GM08714 (cell line): Measurements from ENCODE around the gene MKNK2.
A peak's percentile ranks its signal among the peaks of the same experiment; 100 is the strongest.

Source experiments
- H3K4me3 ChIP-seq: fragments of 200-500 bp; sonication (Bioruptor generic); 2 replicates; pipeline ENCODE4 v1.5.1; 2014; ENCODE audit warnings: mild to moderate bottlenecking, low read length, inconsistent platforms
- ZNF274 ChIP-seq: IDR thresholded peaks from 2 replicates; pipeline ENCODE4 v1.6.1; 2012; ENCODE audit warnings: mild to moderate bottlenecking, low read depth, low read length

MKNK2 gene

DNA sequence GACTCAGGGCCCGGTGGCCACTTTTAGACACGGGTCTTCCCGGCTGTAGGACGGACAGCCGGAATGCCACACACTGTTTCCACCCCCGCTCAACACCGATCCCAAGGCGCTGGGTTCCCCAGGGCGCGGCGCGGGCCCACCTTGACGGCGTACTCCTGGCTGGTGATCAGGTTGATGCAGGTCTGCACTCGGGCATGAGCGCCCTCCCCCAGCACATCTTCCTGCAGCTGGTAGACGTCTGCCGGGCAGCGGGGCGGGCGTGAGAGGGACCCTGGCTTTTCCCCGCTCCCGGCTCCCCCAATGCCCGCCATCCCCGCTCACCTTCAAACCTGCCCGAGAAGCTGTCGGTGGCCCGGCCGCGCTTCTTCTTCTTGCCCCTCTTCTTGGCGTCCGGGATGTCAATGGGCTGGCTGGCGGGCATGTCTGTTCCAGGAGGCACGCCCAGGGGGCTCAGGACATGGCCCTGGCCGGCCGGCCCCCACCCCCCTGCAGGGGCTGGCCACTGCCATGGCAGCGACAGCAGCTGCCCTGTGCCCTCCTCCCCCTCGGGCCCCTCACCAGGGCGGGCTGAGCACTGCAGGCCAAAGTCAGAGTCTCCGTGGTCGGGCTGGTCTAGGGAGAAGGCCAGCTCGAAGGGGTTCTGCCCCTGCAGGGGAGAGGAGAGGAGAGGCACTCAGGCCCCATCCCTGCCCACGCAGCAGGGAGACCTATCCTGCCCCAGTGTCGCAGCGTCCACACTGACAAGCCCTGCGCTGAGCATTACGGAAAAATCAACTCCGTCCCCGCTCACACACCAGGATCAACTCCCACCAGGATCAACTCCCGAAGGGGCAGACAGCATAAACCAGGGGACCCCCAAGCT is 4.8 kb downstream of the MKNK2 start:
- TF ChIP-seq ZNF274: no peak
- no peak overlapping the region for H3K4me3 ChIP-seq

DNA sequence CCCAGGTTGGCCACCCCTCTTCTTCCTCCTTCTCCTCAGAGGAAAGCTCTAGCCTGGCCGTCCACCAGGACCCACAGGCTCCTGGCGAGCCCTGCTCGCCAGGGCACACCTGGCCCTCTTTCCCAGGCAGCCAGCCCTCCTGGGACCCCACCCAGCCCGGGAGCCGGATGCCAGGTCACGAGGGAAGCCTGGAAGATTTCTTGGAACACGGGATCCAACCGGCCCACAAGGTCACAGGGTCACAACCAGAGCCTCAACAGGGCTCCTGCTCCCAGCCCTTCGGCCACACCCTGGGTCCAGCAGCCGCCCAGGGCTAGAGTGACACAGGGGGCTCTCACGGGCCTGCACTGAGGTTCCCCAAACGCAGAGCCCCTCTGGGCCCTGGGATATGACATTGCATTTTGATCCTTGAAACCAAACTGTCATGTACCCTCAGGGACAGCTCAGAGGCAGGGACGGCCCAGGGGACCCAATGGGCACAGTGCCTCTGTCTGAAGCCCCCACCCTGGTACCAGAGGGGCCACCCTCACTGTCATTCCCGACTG is 5.5 kb downstream of the MKNK2 start:
- no peak overlapping the region for H3K4me3 ChIP-seq
- no peak for TF ChIP-seq ZNF274

DNA sequence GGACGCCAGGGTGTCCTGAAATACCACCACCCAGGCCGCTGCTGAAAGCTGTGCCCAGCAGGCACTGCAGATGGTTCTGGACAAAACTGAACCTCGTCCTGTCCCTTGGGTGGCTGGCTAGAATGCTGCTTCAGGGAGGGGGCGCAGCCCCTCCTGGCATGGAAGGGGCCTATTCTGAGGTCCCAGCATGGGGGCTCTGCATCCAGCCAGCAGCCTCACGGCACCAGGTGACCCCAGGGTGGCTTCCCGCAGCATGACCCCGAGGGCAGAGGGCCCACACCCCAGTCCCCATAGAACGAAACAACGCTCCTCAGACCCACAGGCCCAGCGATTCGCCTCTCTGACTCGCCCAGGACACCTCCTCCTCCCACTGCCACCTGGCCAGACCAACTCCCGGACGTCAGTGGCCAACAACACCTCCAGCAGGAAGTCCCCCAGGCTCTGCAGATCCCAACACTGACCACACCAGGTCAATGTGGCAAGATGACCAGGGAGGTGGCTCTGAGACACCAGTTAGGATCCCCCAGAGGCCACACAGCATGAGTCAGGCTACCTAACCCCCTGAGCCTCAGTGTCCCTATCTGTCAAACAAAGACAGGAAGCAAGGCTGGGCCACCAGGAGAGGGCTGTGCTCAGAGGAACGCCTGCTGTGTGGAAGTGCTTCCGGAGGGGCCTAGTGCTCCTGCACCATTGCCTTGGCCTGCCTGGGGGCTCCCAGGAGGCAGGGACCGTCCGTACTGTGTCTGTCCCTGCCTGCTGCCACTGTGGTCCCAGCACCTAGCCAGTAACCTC is 6.1 kb downstream of the MKNK2 start:
- no peak overlapping the region for H3K4me3 ChIP-seq

DNA sequence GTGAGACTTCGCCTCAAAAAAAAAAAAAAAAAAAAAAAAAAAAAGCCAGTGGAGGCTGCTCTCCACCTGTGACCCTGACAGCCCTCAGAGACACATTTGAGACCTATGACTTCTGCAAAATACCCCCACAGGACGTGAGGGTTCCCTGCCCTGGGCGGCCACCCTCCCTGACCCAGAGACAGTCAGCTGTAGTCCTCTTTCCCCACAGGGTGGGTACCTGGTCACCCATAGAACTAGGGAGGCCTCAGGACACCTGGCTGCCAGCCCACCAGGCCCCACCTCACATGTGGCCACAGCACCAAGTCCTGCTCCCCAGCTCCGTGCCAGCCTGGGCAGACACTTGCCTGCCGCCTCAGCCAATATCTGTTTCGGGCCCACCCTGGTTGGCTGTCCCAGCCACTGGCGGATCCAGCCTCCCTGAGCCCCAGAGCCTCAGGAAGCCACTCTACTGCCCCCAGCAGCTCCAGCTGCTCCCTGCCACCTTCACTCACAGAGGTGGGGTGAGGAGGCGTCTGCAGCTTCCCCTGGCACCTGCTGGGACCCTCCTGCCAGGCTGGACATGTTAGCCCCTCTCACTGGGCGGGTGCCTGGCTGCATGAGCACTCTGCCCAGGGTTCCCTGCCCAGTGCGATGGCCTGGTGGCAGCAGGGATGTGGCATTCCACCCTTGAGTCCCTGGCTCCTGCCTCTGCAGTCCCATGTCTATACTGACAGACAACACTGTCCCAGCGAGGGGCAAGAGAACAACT is 6.9 kb downstream of the MKNK2 start:
- H3K4me3 ChIP-seq: no peak overlapping the region

More for the DNA sequence above, 6.1 kb downstream of the MKNK2 start:
- TF ChIP-seq ZNF274: no peak

DNA sequence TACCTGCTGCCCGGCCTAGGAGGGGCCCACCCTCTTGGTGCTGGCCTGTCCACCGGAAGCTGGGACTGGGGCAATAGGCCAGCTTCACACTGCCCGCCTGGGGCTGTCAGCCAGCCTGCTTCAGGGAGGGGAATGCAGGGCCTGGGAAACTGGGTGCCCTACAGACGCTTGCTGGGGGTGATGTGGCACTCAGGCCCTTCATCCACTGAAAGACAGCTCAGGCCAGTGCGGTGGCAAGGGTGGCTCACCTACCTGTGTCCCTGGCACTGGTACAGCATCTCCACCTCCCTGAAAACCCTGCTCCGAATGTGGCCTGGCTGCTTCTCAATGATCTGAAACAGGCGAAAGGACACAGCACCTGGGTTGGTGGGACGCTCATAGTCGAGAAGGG is 7.8 kb downstream of the MKNK2 start:
- TF ChIP-seq ZNF274: no peak
- H3K4me3 ChIP-seq: no peak overlapping the region; the same call in 1 of the 2 replicates

More for the DNA sequence above, 6.9 kb downstream of the MKNK2 start:
- TF ChIP-seq ZNF274: no peak

DNA sequence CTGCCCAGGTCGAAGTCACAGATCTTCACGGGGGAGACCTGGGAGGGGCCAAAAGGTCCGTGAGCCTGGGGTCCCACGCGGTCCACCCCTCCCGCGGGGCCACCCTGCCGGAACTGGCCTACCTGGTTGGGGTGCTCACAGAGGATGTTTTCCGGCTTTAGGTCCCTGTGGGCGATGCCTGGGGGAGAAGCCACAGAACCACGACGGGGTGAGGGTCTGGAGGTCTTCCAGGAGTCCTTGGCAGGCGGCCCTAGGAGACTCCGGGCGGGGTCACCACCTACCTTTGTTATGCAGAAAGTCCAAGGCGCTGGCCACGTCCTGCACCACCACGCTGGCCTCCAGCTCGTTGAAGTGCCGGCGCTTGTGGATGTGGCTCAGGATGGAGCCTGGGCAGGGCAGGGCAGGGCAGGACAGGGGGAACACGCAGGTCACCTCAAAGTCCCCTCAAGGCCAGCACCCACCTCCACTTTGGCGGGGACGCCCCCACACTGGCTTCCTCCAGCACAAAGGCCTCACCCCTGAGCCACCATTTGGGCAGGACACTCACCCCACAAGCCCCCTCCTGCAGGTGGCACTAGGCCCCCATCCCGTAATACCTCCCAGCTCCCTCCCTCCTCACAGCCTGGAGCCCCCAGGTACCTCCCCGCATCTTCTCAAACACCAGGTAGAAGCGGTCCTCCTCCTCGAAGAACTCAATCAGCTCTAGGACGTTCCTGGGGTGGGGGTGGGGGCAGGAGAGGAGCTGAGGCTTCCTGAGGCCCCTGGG is 8.4 kb downstream of the MKNK2 start:
- TF ChIP-seq ZNF274: no peak
- peak overlapping the region; percentile 22; the same call in 1 of the 2 replicates for H3K4me3 ChIP-seq

DNA sequence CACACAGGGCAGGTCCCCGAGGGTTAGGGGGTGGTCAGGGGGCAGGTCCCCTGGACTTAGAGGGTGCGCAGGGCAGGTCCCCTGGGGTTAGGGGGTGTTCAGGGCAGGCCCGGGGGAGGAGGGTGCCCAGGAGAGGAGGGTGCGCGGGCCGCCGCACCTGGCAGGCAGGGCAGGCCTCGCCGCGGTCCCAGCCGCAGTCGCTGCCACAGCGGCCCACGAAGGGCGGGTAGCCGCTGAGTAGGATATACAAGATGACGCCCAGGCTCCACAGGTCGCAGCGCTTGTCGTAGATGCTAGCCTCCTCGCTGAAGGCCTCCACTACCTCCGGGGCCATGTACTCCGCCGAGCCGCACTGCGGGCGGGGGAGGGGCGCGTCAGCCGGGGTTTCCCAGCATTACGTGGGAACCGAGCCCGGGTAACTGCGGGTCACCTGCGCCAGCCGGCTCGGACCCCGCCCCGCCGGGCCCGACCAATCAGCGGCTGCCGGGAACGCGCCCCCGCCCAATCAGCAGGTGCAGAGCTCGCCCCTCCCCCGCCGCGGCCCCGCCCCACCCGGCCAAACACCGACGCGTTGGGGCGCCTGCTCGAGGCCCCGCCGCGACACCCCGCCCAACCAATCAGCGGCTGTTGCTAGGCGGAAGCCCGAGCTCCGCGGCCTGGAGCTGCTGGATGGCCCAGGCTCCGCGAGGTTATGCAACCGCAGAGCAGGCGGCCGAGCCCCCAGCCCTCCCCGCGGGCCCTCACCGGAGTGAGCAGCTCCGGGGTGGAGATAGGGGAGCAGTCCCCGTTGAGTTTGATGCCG is 9.2 kb downstream of the MKNK2 start:
- H3K4me3 ChIP-seq: peak overlapping the region; percentile 36; the same call in 1 of the 2 replicates
- no peak for TF ChIP-seq ZNF274

DNA sequence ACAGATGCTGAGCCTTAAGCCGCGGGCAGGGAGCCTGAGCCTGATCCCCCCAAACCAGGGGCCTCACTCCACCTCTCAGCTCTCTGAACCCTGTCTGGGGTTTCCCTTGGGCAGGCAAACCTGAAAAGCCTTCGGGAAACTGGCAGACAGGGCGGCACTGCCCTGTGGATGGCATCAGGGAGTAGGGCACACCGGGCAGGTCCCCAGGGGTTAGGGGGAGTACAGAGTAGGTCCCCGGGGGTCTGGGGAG is 9.7 kb downstream of the MKNK2 start:
- TF ChIP-seq ZNF274: no peak
- H3K4me3 ChIP-seq: peak overlapping the region; percentile 36; the same call in 1 of the 2 replicates

DNA sequence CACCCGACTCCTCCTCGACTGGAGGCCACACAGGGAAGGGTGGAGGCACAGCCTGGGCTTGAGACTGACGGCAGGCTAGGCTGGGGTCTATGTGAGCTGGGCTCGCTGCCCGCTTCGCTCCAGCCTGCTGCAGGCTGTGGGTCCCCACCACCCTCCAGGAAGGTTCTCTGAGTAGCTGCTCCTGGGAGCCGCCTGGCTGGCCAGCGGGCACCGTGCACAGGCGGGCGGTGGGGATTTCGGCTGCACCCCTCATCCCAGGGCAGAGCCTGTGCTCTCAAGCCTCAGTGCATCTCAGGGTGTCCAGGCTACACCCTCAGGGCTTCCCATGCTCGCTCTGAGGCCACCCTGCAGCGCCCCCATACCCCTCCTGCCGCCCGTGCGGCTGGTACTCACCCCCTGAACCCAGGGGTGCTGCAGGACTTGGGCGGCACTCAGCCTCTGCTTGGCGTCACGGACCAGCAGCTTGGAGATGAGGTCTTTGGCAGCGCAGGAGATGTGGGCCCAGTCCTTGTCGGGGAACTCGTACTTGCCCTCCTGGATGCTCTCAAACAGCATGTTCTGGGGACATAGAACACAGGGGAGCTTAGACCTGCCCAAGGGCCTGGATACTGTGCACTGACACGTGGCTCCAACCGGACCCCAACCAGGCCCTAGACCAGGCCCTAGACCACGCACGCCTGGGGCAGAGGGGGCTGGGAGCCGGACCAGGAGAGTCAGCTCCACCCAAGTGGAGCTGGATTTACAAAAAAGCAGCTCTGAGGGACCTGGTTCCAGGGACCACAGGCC is 10.2 kb downstream of the MKNK2 start:
- H3K4me3 ChIP-seq: no peak overlapping the region; the same call in 1 of the 2 replicates
- TF ChIP-seq ZNF274: no peak

DNA sequence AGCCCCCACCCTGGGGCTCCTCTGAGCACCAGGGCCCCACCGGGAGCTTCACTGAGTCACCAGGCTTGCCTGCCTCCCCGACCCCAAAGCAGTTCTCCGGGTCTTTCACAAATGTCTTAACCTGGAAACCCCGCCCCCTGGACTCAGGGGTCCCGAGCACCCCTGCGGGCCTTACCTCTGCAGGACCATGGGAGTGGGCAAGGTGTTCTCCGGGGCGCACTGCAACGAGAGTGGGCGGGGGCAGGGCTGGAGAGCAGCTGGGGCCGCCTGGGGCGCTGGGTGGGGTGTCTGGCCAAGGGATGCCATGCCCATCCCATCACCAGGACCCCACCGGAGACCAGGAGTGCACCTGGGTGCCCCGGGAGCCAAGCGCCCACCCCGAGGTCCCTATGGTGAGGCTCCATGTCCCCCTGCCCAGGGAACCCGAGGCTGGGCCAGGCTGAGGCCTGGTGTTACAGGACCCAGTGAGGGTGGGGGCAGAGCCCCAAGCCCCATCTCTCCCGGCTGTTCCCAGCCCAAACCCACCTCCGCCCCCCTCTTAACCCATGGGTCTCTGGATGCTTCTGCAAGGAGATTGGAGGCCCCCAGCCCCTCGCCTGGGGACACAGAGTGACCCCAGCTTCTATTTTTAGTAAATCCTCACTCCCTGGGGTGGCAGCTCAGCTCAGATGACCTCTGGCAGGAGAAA is 10.9 kb downstream of the MKNK2 start:
- no peak overlapping the region for H3K4me3 ChIP-seq
- TF ChIP-seq ZNF274: no peak

DNA sequence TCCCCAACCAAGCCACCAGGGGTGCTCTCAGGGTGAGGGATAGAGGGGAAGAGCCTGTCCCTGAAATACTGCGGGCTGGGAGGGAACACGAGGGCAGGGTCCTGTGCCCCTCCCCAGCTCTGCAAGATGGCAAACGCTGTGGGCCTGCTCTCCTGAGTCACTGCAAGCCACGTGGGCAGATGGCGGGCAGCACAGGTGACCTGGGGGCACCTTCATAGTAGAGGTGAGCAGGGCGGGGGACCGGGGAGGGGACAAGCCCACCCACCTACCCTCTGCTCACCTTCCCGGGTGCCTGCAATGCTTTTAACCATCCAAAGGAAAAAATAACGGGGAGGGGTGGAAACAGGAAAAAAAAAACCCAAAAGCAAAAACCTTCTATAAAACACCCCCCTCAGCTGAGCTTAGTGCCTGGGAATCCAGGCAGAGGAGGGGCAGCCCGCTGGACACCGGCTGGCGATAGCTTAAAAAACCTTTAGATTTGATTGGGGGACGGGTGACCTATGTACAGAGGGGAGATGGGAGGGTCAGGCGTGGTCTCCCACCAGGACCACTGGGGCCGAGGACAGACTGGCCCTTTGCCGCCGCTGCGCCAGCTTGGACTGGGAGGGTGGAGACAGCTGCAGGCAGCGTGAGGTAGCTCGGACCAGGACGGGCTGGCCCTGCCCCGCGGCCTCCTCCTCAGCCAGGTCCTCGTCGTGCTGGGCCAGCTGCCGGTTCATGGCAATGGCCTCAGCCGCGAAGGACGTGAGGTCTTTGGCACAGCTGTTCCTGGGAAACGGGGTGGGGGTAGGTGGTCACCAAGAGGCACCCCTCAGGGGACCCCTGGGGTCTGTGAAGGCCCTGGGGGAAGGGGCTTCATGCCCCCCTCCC is 11.7 kb downstream of the MKNK2 start:
- TF ChIP-seq ZNF274: no peak
- no peak overlapping the region for H3K4me3 ChIP-seq
